CD4-positive, CD25-positive, alpha-beta regulatory T cell (primary cell): Measurements from ENCODE around the gene ZNF43. TPM values are rescaled to one million over a fixed set of nuclear protein-coding genes. Genes with fewer than 3 reads are reported as not detected.
"Not testable (repeated sequence)": the region's sequence is repeated elsewhere in the genome, so short reads cannot be mapped to it uniquely, and the experiment has no call there.

ENCODE experiments used
- ATAC-seq, 2 donors: fragments of 150-1000 bp; cut with Tn5 transposase; one replicate each; pipeline ENCODE4 v1.10.0; 2021; ENCODE audit warnings: low read depth in 2 of 2, moderate number of reproducible peaks in 2 of 2, moderate library complexity in 1 of 2
- DNase-seq, 3 donors: peaks; one replicate each; pipeline versions ENCODE4 v3.0.0 to v3.0.0-alpha.2; 2012 to 2022; ENCODE audit warnings: mixed read lengths in 1 of 3
- H3K27ac ChIP-seq: one replicate; pipeline ENCODE4 v1.7.0; 2013; ENCODE audit warnings: mild to moderate bottlenecking, low read length; ENCODE audit not compliant: insufficient read depth, poor library complexity, severe bottlenecking
- H3K27me3 ChIP-seq: one replicate; pipeline ENCODE4 v1.7.0; 2013; ENCODE audit warnings: low read length; ENCODE audit not compliant: control insufficient read depth, insufficient read depth
- H3K36me3 ChIP-seq: one replicate; pipeline ENCODE4 v1.7.0; 2013; ENCODE audit warnings: mild to moderate bottlenecking, low read length, moderate library complexity; ENCODE audit not compliant: control insufficient read depth, insufficient read depth
- H3K4me1 ChIP-seq: 2 replicates; pipeline ENCODE4 v1.7.0; 2013; ENCODE audit warnings: mild to moderate bottlenecking, low read length; ENCODE audit not compliant: insufficient read depth, control insufficient read depth, poor library complexity, severe bottlenecking
- H3K4me3 ChIP-seq: one replicate; pipeline ENCODE4 v1.7.0; 2013; ENCODE audit warnings: low read depth, mild to moderate bottlenecking, low read length, moderate library complexity
- H3K9me3 ChIP-seq, 2 experiments: 1 replicate in 1 of 2; 2 replicates in 1 of 2; pipeline ENCODE4 v1.7.0; 2013; ENCODE audit warnings: low read length in 2 of 2, mild to moderate bottlenecking in 1 of 2, moderate library complexity in 1 of 2; ENCODE audit not compliant: control insufficient read depth in 2 of 2
- H3K27ac Mint-ChIP-seq, 3 donors: one replicate each; pipeline ENCODE4 v1.8.0; 2020 to 2022; ENCODE audit warnings: mild to moderate bottlenecking in 3 of 3, mixed read lengths in 3 of 3, moderate library complexity in 2 of 3
- H3K27me3 Mint-ChIP-seq: one replicate; pipeline ENCODE4 v1.8.0; 2022; ENCODE audit warnings: mild to moderate bottlenecking, mixed read lengths
- H3K36me3 Mint-ChIP-seq: one replicate; pipeline ENCODE4 v1.8.0; 2020; ENCODE audit warnings: mixed read lengths
- H3K4me1 Mint-ChIP-seq, 4 donors: one replicate each; pipeline ENCODE4 v1.8.0; 2020 to 2022; ENCODE audit warnings: mixed read lengths in 4 of 4, mild to moderate bottlenecking in 1 of 4
- H3K4me3 Mint-ChIP-seq, 4 donors: one replicate each; pipeline ENCODE4 v1.8.0; 2020 to 2022; ENCODE audit warnings: mild to moderate bottlenecking in 4 of 4, mixed read lengths in 4 of 4, moderate library complexity in 3 of 4
- H3K9me3 Mint-ChIP-seq, 7 donors: one replicate each; pipeline ENCODE4 v1.8.0; 2020 to 2022; ENCODE audit warnings: mixed read lengths in 7 of 7, mild to moderate bottlenecking in 3 of 7, moderate library complexity in 2 of 7
- polyA plus RNA-seq, 4 donors: library from polyadenylated mRNA; unstranded; fragments of 300-500 nt; fragmentation: Illumina TruSeq; gene quantifications; one replicate each; pipeline ENCODE4 v1.2.3, GENCODE V29; 2021
- total RNA-seq: library from RNA; stranded (reverse); gene quantifications from one replicate; pipeline ENCODE4 v1.2.3, GENCODE V29; 2022

ZNF43 gene
- total and polyA plus RNA-seq, 5 donors from 2014 or later = 12.2 to 25.6 (median 14.1) TPM

- no peaks in the 10 kb centered on the region for H3K4me1 ChIP-seq
- H3K4me3 ChIP-seq = no peak overlapping the region
- Mint-ChIP-seq H3K27ac (no peak overlapping the region), H3K4me3 (no peak overlapping the region), H3K27me3 (no peaks in the 10 kb centered on the region), H3K4me1 (no peaks in the 10 kb centered on the region), H3K9me3 (peaks cover 0 to 28% (median 8%) of the 10 kb centered on the region in 7 donors), H3K36me3 (no peaks in the 10 kb centered on the region)
- no peak for DNase-seq
- H3K27me3 ChIP-seq = no peaks in the 10 kb centered on the region
- no peak overlapping the region for H3K27ac ChIP-seq
- peaks cover 0 to 2% of the 10 kb centered on the region in 2 experiments for H3K9me3 ChIP-seq
- H3K36me3 ChIP-seq = no peaks in the 10 kb centered on the region
- ATAC-seq = no peak
Observed at GRCh38 chr19:21789466-21790085, 46.4 kb downstream of the ZNF43 start.

DNA sequence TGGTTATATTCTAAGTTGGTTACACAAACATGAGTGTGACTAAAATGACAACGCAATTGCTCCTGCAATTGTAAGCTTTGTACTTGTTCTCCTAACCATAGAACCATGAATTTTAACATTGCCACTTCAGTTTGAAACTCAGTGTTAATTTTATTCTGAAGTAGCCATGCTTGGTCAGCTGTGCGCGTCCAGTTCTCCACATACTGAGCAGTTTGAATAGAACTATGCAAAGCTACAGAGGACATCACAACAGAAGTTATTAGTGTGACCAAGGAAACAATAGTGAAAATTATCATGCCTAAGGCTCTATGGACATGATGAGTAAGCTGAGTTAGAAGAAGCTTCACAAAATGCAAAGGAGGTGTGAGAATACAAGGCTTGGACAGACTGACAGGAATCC is 49.0 kb downstream of the ZNF43 start:
- Mint-ChIP-seq H3K4me1 (no peaks in the 10 kb centered on the region), H3K9me3 (peaks cover 0 to 26% (median 8%) of the 10 kb centered on the region in 7 donors), H3K36me3 (no peaks in the 10 kb centered on the region), H3K27ac (no peak overlapping the region), H3K4me3 (no peak overlapping the region), H3K27me3 (no peaks in the 10 kb centered on the region)
- Histone ChIP-seq H3K27me3 (no peaks in the 10 kb centered on the region), H3K4me3 (no peak overlapping the region), H3K36me3 (no peaks in the 10 kb centered on the region), H3K4me1 (no peaks in the 10 kb centered on the region), H3K27ac (no peak overlapping the region), H3K9me3 (no peaks in the 10 kb centered on the region)
- ATAC-seq (no peak), DNase-seq (no peak)

DNA sequence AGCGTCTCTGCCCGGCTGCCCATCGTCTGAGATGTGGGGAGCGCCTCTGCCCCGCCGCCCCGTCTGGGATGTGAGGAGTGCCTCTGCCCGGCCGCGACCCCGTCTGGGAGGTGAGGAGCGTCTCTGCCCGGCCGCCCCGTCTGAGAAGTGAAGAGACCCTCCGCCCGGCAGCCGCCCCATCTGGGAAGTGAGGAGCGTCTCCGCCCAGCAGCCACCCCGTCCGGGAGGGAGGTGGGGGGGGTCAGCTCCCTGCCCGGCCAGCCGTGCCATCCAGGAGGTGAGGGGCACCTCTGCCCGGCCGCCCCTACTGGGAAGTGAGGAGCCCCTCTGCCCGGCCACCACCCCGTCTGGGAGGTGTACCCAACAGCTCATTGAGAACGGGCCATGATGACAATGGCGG is 60.2 kb downstream of the ZNF43 start:
- not testable (repeated sequence) for H3K36me3 ChIP-seq, H3K4me1 ChIP-seq, H3K4me3 ChIP-seq, DNase-seq, H3K9me3 ChIP-seq, H3K9me3 Mint-ChIP-seq, H3K27ac ChIP-seq, H3K4me1 Mint-ChIP-seq, H3K36me3 Mint-ChIP-seq, ATAC-seq, H3K27me3 ChIP-seq, H3K4me3 Mint-ChIP-seq, H3K27ac Mint-ChIP-seq, H3K27me3 Mint-ChIP-seq

DNA sequence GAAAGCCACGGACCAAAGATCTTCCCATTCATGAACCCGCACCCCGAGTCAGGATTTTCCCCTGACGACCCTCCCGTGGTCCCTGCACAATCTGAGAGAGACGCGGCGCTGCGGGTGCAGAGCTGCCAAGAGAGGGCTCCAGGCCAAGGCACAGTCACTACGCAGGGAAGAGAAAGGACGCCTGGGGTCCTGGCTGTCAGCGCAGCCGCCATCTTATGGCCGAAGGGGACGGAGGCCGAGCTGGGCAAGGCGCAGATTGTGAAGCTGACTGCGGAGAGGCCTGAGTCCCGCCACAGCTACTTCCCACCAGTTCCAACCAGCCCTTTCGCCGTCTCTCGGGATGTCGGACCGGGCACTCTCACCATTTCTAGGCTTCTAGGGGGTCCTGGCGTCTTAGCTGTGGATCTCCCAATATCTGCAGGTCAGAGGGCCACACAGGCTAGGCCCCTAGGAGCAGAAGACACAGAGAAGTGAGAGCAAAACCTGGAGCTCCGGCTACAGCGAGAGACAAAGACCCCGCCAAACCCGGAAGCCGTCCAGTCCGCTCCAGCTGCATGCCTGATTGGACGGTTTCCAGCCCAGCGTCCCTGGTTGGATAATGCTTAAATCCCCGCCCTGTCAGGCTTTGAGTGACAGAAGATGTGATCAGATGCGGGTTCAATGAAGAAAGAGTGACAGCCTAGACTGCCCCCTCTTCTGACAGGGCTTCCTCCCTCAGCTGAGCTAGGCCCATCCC is 68.7 kb downstream of the ZNF43 start, which contains the start of gene ZNF100:
TSS of gene ZNF100 (minus strand) at position 515 of the 736 bp plus-strand sequence. CDS start at position 365, 150 bp downstream.
- Mint-ChIP-seq H3K4me1 (peaks cover 17 to 40% (median 23%) of the 10 kb centered on the region in 4 donors), H3K9me3 (peaks cover 0 to 7% (median 0%) of the 10 kb centered on the region in 7 donors), H3K27me3 (no peaks in the 10 kb centered on the region), H3K27ac (peak within 1 kb of the TSS; percentile 94 to 96 (median 96)), H3K36me3 (peaks cover 21% of the 10 kb centered on the region), H3K4me3 (peak within 1 kb of the TSS; percentile 92 to 96 (median 96))
- peaks cover 0 to 7% of the 10 kb centered on the region in 2 experiments for H3K9me3 ChIP-seq
- peak within 1 kb of the TSS; percentile 82 for H3K4me3 ChIP-seq
- H3K36me3 ChIP-seq = peaks cover 16% of the 10 kb centered on the region
- H3K4me1 ChIP-seq = peaks cover 9% of the 10 kb centered on the region
- H3K27ac ChIP-seq = peak within 1 kb of the TSS; percentile 57
- peak; percentile 71 to 95 (median 81) for DNase-seq
- H3K27me3 ChIP-seq = no peaks in the 10 kb centered on the region
- ATAC-seq = peak; percentile 96 to 97

DNA sequence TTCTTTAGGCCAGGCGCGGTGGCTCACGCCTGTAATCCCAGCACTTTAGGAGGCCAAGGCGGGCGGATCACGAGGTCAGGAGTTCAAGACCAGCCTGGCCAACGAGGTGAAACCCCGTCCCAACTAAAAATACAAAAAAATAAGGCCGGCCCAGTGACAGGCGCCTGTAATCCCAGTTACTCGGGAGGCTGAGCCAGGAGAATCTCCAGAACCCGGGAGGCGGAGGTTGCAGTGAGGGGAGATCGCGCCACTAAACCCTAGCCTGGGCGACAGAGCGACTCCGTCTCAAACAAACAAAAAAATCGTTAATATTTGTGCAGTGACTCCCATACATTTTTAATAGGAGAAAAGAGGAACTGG is 69.3 kb downstream of the ZNF43 start:
- Histone ChIP-seq H3K4me3 (peak overlapping the region; percentile 82), H3K27ac (peak overlapping the region; percentile 57), H3K36me3 (peaks cover 21% of the 10 kb centered on the region)
- H3K4me1 ChIP-seq, H3K9me3 ChIP-seq, H3K27me3 ChIP-seq, H3K27me3 Mint-ChIP-seq, H3K9me3 Mint-ChIP-seq, DNase-seq: not testable (repeated sequence)
- peak overlapping the region; percentile 92 to 96 (median 96) for H3K4me3 Mint-ChIP-seq
- peak overlapping the region; percentile 94 to 96 (median 96) for H3K27ac Mint-ChIP-seq
- H3K4me1 Mint-ChIP-seq = peaks cover 19 to 44% (median 24%) of the 10 kb centered on the region in 4 donors
- peak in 1 of 2 donors; percentile 3 for ATAC-seq
- H3K36me3 Mint-ChIP-seq = peaks cover 27% of the 10 kb centered on the region

DNA sequence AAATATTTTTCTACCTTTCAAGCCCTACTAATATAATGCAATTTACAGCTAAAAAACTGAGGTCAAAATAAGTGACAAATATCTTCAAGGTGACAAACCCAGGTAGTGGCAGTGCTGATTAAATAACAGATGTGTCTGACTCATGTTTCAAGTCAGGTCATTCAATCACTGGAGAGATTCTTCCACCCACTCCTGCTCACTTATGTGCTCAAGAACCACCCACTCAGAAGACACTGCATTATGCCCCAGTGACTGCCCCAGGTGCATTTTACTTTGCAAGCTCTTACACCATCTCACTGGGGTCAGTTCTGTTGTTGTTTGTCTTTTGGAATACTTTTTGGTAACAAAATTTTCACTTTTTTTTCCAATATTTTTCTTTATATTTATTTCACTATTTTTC is 70.8 kb downstream of the ZNF43 start:
- Histone ChIP-seq H3K4me1 (peaks cover 9% of the 10 kb centered on the region), H3K27me3 (no peaks in the 10 kb centered on the region), H3K27ac (no peak overlapping the region), H3K36me3 (peaks cover 33% of the 10 kb centered on the region), H3K9me3 (peaks cover 5 to 9% of the 10 kb centered on the region in 2 experiments), H3K4me3 (no peak overlapping the region)
- DNase-seq (peak in 1 of 3 donors; percentile 26), ATAC-seq (no peak)
- Mint-ChIP-seq H3K27me3 (no peaks in the 10 kb centered on the region), H3K9me3 (peaks cover 0 to 7% (median 0%) of the 10 kb centered on the region in 7 donors), H3K36me3 (peaks cover 39% of the 10 kb centered on the region), H3K4me1 (peaks cover 19 to 48% (median 25%) of the 10 kb centered on the region in 4 donors), H3K4me3 (peak overlapping the region in 3 of 4 donors; percentile 38 to 63 (median 48)), H3K27ac (no peak overlapping the region)

- peaks cover 21 to 48% (median 29%) of the 10 kb centered on the region in 4 donors for H3K4me1 Mint-ChIP-seq
- peaks cover 59% of the 10 kb centered on the region for H3K36me3 ChIP-seq
Observed at GRCh38 chr19:21761547-21761946, 74.4 kb downstream of the ZNF43 start.

More at GRCh38 chr19:21761547-21761946, 74.4 kb downstream of the ZNF43 start:
- not testable (repeated sequence) for DNase-seq, H3K27ac Mint-ChIP-seq, H3K27ac ChIP-seq, ATAC-seq, H3K4me3 ChIP-seq, H3K27me3 ChIP-seq, H3K4me3 Mint-ChIP-seq, H3K4me1 ChIP-seq, H3K27me3 Mint-ChIP-seq
- H3K9me3 ChIP-seq = peaks cover 7 to 21% of the 10 kb centered on the region in 2 experiments
- peaks cover 59% of the 10 kb centered on the region for H3K36me3 Mint-ChIP-seq
- H3K9me3 Mint-ChIP-seq = peaks cover 0 to 16% (median 3%) of the 10 kb centered on the region in 7 donors
